ENCODE results near the gene HHIPL1.

Gene HHIPL1

DNA sequence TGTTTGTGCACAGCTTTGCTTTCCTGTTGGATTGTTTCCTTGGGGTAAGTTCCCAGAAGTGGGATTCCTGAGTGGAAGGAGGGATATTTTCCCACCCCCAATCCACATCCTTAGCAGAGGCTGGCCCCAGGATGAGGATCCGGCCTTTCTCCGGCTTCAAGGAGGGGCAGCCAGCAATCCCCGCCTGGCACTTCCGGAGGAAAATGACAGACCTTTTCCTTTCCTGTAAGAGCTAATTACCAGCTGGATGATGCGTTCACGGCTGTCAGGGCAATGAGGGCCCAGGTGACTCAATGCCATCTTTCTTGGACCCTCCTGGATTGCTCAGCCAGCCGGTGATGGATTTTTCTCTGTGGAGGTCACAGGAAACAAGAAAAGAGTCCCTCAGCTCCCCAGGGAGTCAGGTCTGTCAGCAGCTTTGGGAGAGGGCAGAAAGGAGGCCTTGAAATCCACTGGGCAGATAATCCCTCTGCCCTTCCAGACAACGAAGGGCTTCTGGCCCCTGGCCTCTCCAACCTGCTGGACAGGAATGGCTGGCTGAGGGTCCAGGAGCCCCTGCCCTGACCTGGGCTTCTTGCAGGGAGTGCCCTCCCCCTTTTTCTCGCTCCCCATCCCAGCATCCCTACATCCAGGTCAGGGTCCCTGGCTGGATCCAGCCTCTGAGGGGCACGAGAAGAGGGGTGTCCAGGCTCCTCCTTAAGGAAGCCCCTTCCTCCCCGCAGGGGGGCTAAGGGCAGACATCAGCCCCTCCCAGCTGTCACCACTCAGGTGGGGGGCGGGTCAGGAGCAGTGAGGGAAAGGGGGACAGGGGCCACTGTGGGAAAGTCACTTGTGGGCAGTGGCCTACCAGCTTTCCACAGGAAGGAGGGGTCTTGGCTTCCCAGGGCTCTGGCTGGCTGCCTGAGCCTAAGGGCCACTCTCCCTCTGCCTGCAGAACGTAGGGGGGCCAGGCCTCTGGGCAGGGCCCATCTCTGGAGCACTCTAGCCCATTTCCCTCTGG, 24.8 kb upstream of the HHIPL1 start:
- in situ Hi-C loops (cut with HindIII; ENCODE audit: low sequenced_read_pairs) = loop anchor here (10.0 kb wide), 1 partner anchor 75 kb away; no protein-coding TSS in a partner anchor
- TF ChIP-seq, protein P1, sequence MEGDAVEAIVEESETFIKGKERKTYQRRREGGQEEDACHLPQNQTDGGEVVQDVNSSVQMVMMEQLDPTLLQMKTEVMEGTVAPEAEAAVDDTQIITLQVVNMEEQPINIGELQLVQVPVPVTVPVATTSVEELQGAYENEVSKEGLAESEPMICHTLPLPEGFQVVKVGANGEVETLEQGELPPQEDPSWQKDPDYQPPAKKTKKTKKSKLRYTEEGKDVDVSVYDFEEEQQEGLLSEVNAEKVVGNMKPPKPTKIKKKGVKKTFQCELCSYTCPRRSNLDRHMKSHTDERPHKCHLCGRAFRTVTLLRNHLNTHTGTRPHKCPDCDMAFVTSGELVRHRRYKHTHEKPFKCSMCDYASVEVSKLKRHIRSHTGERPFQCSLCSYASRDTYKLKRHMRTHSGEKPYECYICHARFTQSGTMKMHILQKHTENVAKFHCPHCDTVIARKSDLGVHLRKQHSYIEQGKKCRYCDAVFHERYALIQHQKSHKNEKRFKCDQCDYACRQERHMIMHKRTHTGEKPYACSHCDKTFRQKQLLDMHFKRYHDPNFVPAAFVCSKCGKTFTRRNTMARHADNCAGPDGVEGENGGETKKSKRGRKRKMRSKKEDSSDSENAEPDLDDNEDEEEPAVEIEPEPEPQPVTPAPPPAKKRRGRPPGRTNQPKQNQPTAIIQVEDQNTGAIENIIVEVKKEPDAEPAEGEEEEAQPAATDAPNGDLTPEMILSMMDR (IDR thresholded peaks at IDR 0.05; ENCODE audit: low read depth, low read length, missing control alignments) = no peak
- DNase-seq (ENCODE audit: low read depth) = no peak
- H3K4me3 ChIP-seq (ENCODE audit: low read depth, low read length) = no peak overlapping the region

DNA sequence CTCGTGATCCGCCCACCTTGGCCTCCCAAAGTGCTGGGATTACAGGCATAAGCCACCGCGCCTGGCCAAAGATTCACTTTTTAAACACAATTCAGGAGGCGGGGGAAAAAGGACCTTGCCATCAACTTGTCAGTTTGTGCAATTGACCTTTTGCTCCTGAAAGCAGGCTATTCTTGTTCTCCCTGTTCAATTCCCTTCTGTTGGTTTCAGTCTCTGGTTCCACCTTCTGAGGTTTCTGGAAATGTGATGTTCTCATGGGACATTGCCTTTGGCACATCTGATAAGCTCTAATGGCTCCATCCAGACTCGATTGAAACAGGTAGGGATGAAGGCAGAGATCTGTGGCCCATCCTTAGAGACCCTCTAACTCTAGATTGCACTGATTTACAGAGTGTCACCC, 23.0 kb upstream of the HHIPL1 start:
- no peak for DNase-seq (ENCODE audit: low read depth)
- TF ChIP-seq, protein P1 (IDR thresholded peaks at IDR 0.05; ENCODE audit: low read depth, low read length, missing control alignments) = no peak
- in situ Hi-C loops (cut with HindIII; ENCODE audit: low sequenced_read_pairs) = no loop called here
- no peak overlapping the region for H3K4me3 ChIP-seq (ENCODE audit: low read depth, low read length)

DNA sequence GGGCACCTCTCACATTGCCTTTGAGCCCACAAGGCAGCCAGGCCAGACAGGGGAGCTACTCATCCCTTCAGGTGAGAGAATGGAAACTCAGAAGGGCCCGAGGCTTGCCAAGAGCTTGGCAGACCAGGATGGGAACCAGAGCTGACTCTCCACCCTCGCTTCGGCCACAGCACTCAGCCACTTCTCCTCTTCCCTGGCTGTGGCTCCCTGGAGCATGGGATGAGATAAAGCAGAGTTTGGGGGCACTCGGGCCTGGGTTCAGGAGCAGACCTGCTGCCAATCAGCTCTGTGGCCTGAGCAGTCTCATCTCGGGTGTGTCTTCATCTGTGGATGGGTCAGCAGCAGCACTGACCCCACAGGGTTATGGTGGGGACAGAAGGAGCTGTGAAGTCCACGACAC, 20.9 kb upstream of the HHIPL1 start:
- no peak for DNase-seq (ENCODE audit: low read depth)
- in situ Hi-C loops (cut with HindIII; ENCODE audit: low sequenced_read_pairs) = no loop called here
- no peak overlapping the region for H3K4me3 ChIP-seq (ENCODE audit: low read depth, low read length)
- TF ChIP-seq, protein P1 (IDR thresholded peaks at IDR 0.05; ENCODE audit: low read depth, low read length, missing control alignments) = no peak

DNA sequence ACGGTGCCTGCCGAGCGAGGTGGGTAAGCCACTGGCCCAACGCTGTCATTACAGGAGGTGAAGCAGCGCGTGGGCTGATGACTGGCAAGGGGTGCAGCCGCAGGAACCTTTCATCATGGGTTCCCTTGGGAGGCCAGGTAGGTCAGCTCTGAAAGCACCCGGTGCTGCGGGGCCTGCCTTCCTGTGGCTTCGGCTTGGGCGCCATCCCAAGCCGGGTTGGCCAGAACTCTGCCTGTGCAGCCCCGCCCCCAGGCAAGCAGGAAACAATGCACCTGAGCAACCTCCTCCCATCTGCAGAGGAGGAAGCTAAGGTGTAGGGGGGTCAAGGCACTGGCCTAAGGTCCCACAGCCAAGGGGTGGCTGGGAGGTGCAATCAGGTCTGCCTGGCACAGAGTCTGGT, 20.0 kb upstream of the HHIPL1 start:
- TF ChIP-seq, protein P1 (IDR thresholded peaks at IDR 0.05; ENCODE audit: low read depth, low read length, missing control alignments) = no peak
- in situ Hi-C loops (cut with HindIII; ENCODE audit: low sequenced_read_pairs) = no loop called here
- DNase-seq (ENCODE audit: low read depth) = no peak
- no peak overlapping the region for H3K4me3 ChIP-seq (ENCODE audit: low read depth, low read length)

DNA sequence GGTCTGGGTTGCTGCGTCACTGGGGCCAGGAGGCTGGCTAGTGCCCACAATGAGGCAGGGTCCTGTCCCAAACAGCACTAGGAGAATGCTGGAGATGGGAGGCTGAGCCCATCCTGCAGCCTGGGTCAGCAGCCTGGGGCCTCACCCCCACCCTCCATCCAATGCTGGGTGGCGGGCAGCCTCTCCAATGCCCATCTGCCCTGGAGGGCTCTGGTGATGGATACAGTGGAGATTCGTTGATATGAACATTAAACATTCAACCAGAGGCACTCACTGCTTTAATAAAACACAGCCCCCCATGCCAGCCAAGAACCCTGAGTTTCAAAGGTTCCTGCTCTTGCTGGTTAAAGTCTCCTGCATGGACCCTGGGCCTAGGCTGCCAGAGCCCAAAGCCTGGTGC, 19.5 kb upstream of the HHIPL1 start:
- no peak for DNase-seq (ENCODE audit: low read depth)
- H3K4me3 ChIP-seq (ENCODE audit: low read depth, low read length) = no peak overlapping the region
- TF ChIP-seq, protein P1 (IDR thresholded peaks at IDR 0.05; ENCODE audit: low read depth, low read length, missing control alignments) = no peak
- in situ Hi-C loops (cut with HindIII; ENCODE audit: low sequenced_read_pairs) = no loop called here

DNA sequence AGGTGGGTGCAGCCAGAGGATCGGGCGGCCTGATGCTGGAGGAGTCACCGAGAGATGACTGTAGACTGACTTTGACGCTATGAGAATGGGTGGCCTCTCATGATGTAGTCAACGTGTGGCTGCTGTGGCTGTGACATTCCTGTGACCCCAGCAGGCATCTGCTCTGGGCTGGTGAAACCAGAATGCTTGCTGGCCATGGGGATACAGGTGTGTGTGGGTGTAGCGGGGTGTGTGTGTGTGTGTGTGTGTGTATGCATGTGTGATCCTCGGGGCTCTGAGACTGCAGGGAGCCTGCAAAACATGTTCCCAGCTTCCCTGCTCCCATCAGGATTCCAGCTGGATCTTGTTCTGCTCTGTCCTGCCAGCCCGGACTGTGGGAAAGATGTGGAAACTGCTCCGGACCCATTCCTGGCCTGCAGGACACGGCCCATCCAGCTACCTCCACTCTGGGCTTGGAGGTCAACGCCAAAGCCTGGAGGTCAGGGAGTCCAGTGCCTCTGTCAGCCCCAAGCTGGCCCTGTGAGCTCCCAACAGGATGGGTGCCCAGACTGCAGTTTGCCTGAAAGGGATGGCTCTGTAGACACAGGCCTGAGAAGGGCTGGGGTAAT, 18.8 kb upstream of the HHIPL1 start:
- H3K4me3 ChIP-seq (ENCODE audit: low read depth, low read length) = no peak overlapping the region
- TF ChIP-seq, protein P1 (IDR thresholded peaks at IDR 0.05; ENCODE audit: low read depth, low read length, missing control alignments) = no peak
- no peak for DNase-seq (ENCODE audit: low read depth)
- in situ Hi-C loops (cut with HindIII; ENCODE audit: low sequenced_read_pairs) = no loop called here
